22Rv1 (cell line): ENCODE measurements around the gene MYL11.

Experiments used
- H3K27ac ChIP-seq: fragments of 450-650 bp; 2 replicates; pipeline ENCODE4 v1.5.1; 2017
- ZFX ChIP-seq: fragments of 450-650 bp; IDR thresholded peaks from 2 replicates; pipeline ENCODE4 v1.6.1; 2017; ENCODE audit warnings: antibody characterized with exemption, borderline replicate concordance
- TF ChIP-seq, protein P1 (sequence below): fragments of 450-650 bp; IDR thresholded peaks from 2 replicates; pipeline ENCODE4 v1.5.1; 2017; ENCODE audit warnings: mild to moderate bottlenecking

MYL11 gene

DNA sequence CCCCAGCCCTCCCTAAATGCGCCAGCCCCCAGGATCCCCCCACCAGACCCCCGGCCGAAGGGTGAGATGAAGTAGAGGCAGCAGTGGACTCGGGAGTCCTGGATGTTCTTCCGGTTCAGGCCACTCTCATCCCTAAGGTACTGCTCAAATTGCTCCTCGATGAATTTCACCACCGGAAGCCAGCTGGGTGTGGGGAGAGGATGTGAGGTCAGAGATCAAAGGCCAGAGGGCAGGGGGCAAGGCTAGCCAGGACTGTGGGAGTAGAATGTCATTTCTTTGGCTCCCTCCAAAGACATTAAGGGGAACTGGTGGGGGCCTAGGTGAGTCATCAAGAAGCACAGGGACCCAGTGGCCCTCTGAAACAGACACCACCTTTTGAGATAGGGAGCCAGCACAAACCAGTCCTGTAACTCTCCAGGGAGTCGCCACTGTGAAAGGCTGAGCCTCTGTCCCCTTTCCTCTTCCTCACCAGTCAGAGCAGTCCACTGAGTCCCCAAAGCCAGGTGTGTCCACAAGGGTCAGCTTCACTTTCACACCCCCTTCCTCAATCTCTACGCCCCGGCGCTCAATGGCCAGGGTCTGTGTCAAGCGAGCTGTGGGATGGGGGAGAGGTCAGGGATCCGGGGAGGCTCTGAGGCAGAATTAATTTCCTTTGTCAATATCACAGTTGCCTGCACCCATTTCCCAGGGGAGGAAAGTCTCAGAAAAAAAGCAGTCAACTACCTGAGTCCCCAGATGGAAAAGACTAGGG is 6.9 kb downstream of the MYL11 start:
- no peak for TF ChIP-seq ZFX
- TF ChIP-seq, protein P1, sequence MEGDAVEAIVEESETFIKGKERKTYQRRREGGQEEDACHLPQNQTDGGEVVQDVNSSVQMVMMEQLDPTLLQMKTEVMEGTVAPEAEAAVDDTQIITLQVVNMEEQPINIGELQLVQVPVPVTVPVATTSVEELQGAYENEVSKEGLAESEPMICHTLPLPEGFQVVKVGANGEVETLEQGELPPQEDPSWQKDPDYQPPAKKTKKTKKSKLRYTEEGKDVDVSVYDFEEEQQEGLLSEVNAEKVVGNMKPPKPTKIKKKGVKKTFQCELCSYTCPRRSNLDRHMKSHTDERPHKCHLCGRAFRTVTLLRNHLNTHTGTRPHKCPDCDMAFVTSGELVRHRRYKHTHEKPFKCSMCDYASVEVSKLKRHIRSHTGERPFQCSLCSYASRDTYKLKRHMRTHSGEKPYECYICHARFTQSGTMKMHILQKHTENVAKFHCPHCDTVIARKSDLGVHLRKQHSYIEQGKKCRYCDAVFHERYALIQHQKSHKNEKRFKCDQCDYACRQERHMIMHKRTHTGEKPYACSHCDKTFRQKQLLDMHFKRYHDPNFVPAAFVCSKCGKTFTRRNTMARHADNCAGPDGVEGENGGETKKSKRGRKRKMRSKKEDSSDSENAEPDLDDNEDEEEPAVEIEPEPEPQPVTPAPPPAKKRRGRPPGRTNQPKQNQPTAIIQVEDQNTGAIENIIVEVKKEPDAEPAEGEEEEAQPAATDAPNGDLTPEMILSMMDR: no peak
- peak overlapping the region; percentile 97 for H3K27ac ChIP-seq

- no peak for TF ChIP-seq ZFX
- TF ChIP-seq, protein P1: no peak
- peak within 1 kb of the TSS; percentile 97 for H3K27ac ChIP-seq
Measured at GRCh38 chr16:30382111-30382881, 7.7 kb downstream of the MYL11 start, which contains the start of gene SEPTIN1. SEPTIN1 (minus strand) TSS chr16:30382561; CDS start chr16:30382542, 19 bp downstream.

GRCh38 chr16:30383521-30383920 is 8.9 kb downstream of the MYL11 start:
- no peak for TF ChIP-seq ZFX
- TF ChIP-seq, protein P1: no peak
- peak overlapping the region; percentile 27; the same call in 1 of the 2 replicates for H3K27ac ChIP-seq

- H3K27ac ChIP-seq: peak overlapping the region; percentile 97
Measured at GRCh38 chr16:30394592-30395154, 20.1 kb downstream of the MYL11 start.

GRCh38 chr16:30395155-30395991 is 20.8 kb downstream of the MYL11 start, which contains the start of gene ZNF48:
ZNF48 (plus strand) TSS chr16:30395420; CDS start chr16:30395795, 375 bp downstream.
- TF ChIP-seq, protein P1: peak; percentile 88
- TF ChIP-seq ZFX: no peak
- peak within 1 kb of the TSS; percentile 97 for H3K27ac ChIP-seq

More at GRCh38 chr16:30394592-30395154, 20.1 kb downstream of the MYL11 start:
- TF ChIP-seq ZFX: no peak
- TF ChIP-seq, protein P1: no peak

DNA sequence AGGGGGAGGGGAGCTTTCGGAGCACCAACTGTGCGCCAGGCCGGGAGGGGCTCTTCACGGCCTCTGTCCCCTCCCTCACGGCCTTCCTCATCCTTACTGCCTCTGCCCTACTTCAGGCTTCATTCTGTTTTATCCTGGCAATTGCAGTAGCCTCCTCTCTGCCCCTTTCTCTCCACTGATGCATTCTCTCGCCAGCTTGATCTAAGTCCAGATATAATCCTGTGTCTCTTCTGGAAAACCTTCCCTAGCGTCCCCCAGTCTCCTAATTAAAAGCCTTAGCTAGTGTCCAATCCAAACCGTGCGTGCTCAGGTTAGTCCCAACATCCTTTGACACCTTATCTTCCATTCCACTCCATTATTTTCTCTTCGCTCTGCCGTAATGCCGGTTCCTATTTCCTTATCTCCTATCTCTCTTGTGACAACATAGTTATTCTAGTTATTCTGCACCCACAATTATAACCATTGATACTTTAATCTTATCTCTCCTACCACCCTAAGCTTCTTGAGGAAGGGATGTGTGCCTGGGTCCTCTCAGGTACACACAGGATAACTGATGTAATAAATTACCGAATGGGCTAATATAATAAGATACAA is 21.5 kb downstream of the MYL11 start:
- H3K27ac ChIP-seq: peak overlapping the region; percentile 97
- TF ChIP-seq, protein P1: no peak
- no peak for TF ChIP-seq ZFX

DNA sequence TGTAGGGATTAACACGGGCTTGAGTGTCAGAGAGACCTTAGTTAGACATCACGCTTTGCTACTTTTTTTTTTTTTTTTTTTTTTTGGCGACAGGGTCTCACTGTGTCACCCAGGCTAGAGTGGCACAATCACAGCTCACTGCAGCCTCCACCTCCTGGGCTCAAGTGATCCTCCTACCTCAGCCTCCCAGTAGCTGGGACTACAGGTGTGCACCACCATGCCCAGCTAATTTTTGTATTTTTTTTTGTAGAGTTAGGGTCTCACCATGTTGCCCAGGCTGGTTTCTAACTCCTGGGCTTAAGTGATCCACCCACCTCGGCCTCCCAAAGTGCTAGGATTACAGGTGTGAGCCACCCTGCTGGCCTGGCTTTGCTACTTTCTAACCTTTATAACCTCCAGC is 22.0 kb downstream of the MYL11 start:
- H3K27ac ChIP-seq: peak overlapping the region; percentile 97
